PC-3 (cell line): ENCODE data around the gene POLR2B. TPM values are rescaled to one million over a fixed set of nuclear protein-coding genes. Genes with fewer than 3 reads are reported as not detected.

Experiments
- ATAC-seq: fragments of 200-7000 bp; cut with Tn5 transposase; 2 replicates; pipeline ENCODE4 v1.9.1; 2020; ENCODE audit warnings: mild to moderate bottlenecking, moderate library complexity
- BruUV-seq: library from RNA; stranded (reverse); fragments of 400-500 nt; replicated peaks from 2 replicates; lab custom pipeline; 2021; lab: Mats Ljungman, UMichigan
- CTCF ChIA-PET: fragments of 300-600 bp; sonication (Branson Sonifier 250); formaldehyde crosslinking; loops from one replicate; lab custom pipeline; 2022; ENCODE audit warnings: antibody characterized with exemption; lab: Charles Lee
- POLR2A ChIA-PET: fragments of 300-600 bp; sonication (Branson Sonifier 250); formaldehyde crosslinking; loops from one replicate; lab custom pipeline; 2022; ENCODE audit warnings: antibody characterized with exemption; ENCODE audit not compliant: unreplicated experiment; lab: Charles Lee
- DNase-seq: peaks from one replicate; pipeline ENCODE4 v3.0.0-alpha.2; 2015
- H2AFZ ChIP-seq: fragments of 300-600 bp; sonication (generic); 2 replicates; pipeline ENCODE4 v1.6.0; 2016; ENCODE audit warnings: antibody characterized with exemption, low read length
- H3F3A ChIP-seq: fragments of 300-600 bp; sonication (generic); one replicate; pipeline ENCODE4 v1.6.0; 2017; ENCODE audit warnings: antibody characterized with exemption, low read length, control low read depth, mild to moderate bottlenecking; ENCODE audit not compliant: unreplicated experiment
- H3K27ac ChIP-seq: fragments of 300-600 bp; sonication (generic); 2 replicates; pipeline ENCODE4 v1.5.1; 2016; ENCODE audit warnings: mild to moderate bottlenecking, low read length
- H3K27me3 ChIP-seq: fragments of 300-600 bp; sonication (generic); 2 replicates; pipeline ENCODE4 v1.6.1; 2016; ENCODE audit warnings: low read length, mixed read lengths
- H3K36me3 ChIP-seq: fragments of 300-600 bp; sonication (generic); 2 replicates; pipeline ENCODE4 v1.6.1; 2016; ENCODE audit warnings: low read depth, mixed run types, low read length, mixed read lengths
- H3K4me1 ChIP-seq: fragments of 300-600 bp; sonication (generic); 2 replicates; pipeline ENCODE4 v1.5.1; 2016; ENCODE audit warnings: low read length; ENCODE audit not compliant: insufficient read depth
- H3K4me2 ChIP-seq: fragments of 300-600 bp; sonication (generic); 2 replicates; pipeline ENCODE4 v1.6.0; 2016; ENCODE audit warnings: low read length
- H3K4me3 ChIP-seq: fragments of 300-600 bp; sonication (generic); 2 replicates; pipeline ENCODE4 v1.5.1; 2016; ENCODE audit warnings: mild to moderate bottlenecking, low read length, mixed read lengths
- H3K79me2 ChIP-seq: fragments of 300-600 bp; sonication (generic); 2 replicates; pipeline ENCODE4 v1.6.1; 2017; ENCODE audit warnings: low read length, mixed read lengths
- H3K9ac ChIP-seq: fragments of 300-600 bp; sonication (generic); 2 replicates; pipeline ENCODE4 v1.6.0; 2016; ENCODE audit warnings: mild to moderate bottlenecking, low read length
- H3K9me2 ChIP-seq: fragments of 300-600 bp; sonication (generic); replicated peaks from 2 replicates; pipeline ENCODE4 v1.6.1; 2016; ENCODE audit warnings: mixed run types, low read length, mixed read lengths
- H3K9me3 ChIP-seq: fragments of 300-600 bp; sonication (generic); 2 replicates; pipeline ENCODE4 v1.6.1; 2016; ENCODE audit warnings: low read length, mixed read lengths
- H4K20me1 ChIP-seq: fragments of 300-600 bp; sonication (generic); 2 replicates; pipeline ENCODE4 v1.6.1; 2016; ENCODE audit warnings: low read length, mixed read lengths
- EZH2 ChIP-seq: fragments of 300-600 bp; sonication (generic); IDR thresholded peaks from one replicate; pipeline ENCODE4 v1.6.1; 2017; ENCODE audit warnings: antibody characterized with exemption, mild to moderate bottlenecking, low read length; ENCODE audit not compliant: unreplicated experiment
- EZH2phosphoT487 ChIP-seq: fragments of 300-600 bp; sonication (generic); IDR thresholded peaks from 2 replicates; pipeline ENCODE4 v1.6.1; 2018; ENCODE audit warnings: mild to moderate bottlenecking, antibody characterized with exemption, low read length, borderline replicate concordance
- intact Hi-C: fragments of 100-400 bp; cut with micrococcal nuclease; formaldehyde crosslinking; loops from 2 replicates; pipeline ENCODE4 v1.9.0; 2023
- total RNA-seq: library from RNA; depleted of rRNA; stranded (reverse); fragments of >200 nt; gene quantifications from 2 replicates; pipeline ENCODE4 v1.2.3, GENCODE V29; 2014
- TF ChIP-seq, protein P1 (sequence below): fragments of 300-600 bp; sonication (generic); conservative IDR thresholded peaks from 2 replicates; pipeline ENCODE4 v1.5.1; 2017; ENCODE audit warnings: antibody characterized with exemption, low read depth, mild to moderate bottlenecking, low read length

POLR2B gene
- total RNA-seq, 1 experiment from 2014 or later, result 190 TPM

GRCh38 chr4:56959100-56959499 lies 19.6 kb upstream of the POLR2B start:
- DNase-seq (peak; percentile 19), ATAC-seq (peak; percentile 7)
- Histone ChIP-seq H3K27ac (no peak overlapping the region), H3K9me3 (no peaks in the 10 kb centered on the region), H4K20me1 (no peaks in the 10 kb centered on the region), H3K79me2 (no peaks in the 10 kb centered on the region), H3K36me3 (peaks cover 10% of the 10 kb centered on the region), H3K4me2 (no peak overlapping the region), H3K9ac (no peak overlapping the region), H3K4me3 (no peak overlapping the region), H3K4me1 (peaks cover 7% of the 10 kb centered on the region; the same call in 1 of the 2 replicates), H2AFZ (no peak overlapping the region), H3K9me2 (no peaks in the 10 kb centered on the region), H3F3A (peaks cover 8% of the 10 kb centered on the region), H3K27me3 (no peaks in the 10 kb centered on the region)
- ChIA-PET POLR2A (no interaction called here), CTCF (no interaction called here)
- no TSS peak for BruUV-seq
- TF ChIP-seq, protein P1, sequence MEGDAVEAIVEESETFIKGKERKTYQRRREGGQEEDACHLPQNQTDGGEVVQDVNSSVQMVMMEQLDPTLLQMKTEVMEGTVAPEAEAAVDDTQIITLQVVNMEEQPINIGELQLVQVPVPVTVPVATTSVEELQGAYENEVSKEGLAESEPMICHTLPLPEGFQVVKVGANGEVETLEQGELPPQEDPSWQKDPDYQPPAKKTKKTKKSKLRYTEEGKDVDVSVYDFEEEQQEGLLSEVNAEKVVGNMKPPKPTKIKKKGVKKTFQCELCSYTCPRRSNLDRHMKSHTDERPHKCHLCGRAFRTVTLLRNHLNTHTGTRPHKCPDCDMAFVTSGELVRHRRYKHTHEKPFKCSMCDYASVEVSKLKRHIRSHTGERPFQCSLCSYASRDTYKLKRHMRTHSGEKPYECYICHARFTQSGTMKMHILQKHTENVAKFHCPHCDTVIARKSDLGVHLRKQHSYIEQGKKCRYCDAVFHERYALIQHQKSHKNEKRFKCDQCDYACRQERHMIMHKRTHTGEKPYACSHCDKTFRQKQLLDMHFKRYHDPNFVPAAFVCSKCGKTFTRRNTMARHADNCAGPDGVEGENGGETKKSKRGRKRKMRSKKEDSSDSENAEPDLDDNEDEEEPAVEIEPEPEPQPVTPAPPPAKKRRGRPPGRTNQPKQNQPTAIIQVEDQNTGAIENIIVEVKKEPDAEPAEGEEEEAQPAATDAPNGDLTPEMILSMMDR, result no peak
- no peak for TF ChIP-seq EZH2phosphoT487
- no peak for TF ChIP-seq EZH2
- intact Hi-C loops, result no loop called here

GRCh38 chr4:56961107-56961500 lies 17.6 kb upstream of the POLR2B start:
- no peak for ATAC-seq
- ChIA-PET POLR2A (interaction anchor here (0.6 kb wide), 1 partner anchor 465 kb away, joined by 5 read pairs; no protein-coding TSS in a partner anchor), CTCF (interaction anchor here (0.6 kb wide), 1 partner anchor 112 kb away, joined by 6 read pairs; no protein-coding TSS in a partner anchor)

DNA sequence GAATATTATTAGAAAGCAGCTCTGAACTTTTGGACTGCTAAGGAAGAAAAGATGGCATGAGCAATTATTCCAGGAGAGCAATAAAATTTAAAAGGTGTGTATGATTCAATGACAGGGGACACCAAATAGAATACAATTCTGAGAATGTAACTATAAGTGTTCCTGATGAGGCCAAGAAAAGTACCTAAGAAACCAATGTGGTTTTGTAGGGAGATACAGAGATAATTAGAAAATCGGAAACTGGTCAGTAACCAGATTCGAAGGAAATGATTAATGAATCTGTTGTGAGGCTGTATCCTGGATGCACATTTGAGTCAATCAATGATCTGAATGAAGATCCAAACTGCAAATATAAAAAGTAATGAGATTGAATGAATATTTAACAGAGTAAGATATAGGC lies 7.3 kb upstream of the POLR2B start:
- Histone ChIP-seq H3K36me3 (peaks cover 64% of the 10 kb centered on the region), H3K79me2 (peaks cover 43% of the 10 kb centered on the region)

More at GRCh38 chr4:56961107-56961500, 17.6 kb upstream of the POLR2B start:
- Histone ChIP-seq H3K27ac (no peak overlapping the region), H3K36me3 (peaks cover 16% of the 10 kb centered on the region), H3K27me3 (no peaks in the 10 kb centered on the region), H3K4me3 (no peak overlapping the region), H3K9me2 (no peaks in the 10 kb centered on the region), H2AFZ (no peak overlapping the region), H3K4me1 (peaks cover 7% of the 10 kb centered on the region; the same call in 1 of the 2 replicates), H3K4me2 (no peak overlapping the region), H3K9ac (no peak overlapping the region), H4K20me1 (no peaks in the 10 kb centered on the region), H3K79me2 (no peaks in the 10 kb centered on the region), H3K9me3 (no peaks in the 10 kb centered on the region), H3F3A (peaks cover 8% of the 10 kb centered on the region)
- TSS peak; percentile 3 for BruUV-seq
- DNase-seq, result no peak
- intact Hi-C loops, result loop anchor here (2.0 kb wide), 1 partner anchor 16 kb away; the partner anchor contains the start of gene NOA1
- TF ChIP-seq, protein P1, result no peak
- TF ChIP-seq EZH2, result no peak
- no peak for TF ChIP-seq EZH2phosphoT487

More for the DNA sequence above, 7.3 kb upstream of the POLR2B start:
- Histone ChIP-seq H2AFZ (no peak overlapping the region), H3K4me3 (no peak overlapping the region), H3K9me3 (peaks cover 11% of the 10 kb centered on the region; the same call in 1 of the 2 replicates), H3K4me2 (no peak overlapping the region), H3K9me2 (no peaks in the 10 kb centered on the region), H3K4me1 (0 out of 2 replicates have a peak, but pooled peaks cover 4% of the 10 kb centered on the region), H3K27ac (no peak overlapping the region), H3K27me3 (no peaks in the 10 kb centered on the region), H3K9ac (no peak overlapping the region), H3F3A (no peaks in the 10 kb centered on the region), H4K20me1 (peaks cover 14% of the 10 kb centered on the region)
- ChIA-PET CTCF (no interaction called here), POLR2A (no interaction called here)
- BruUV-seq, result no TSS peak
- no peak for DNase-seq
- no peak for ATAC-seq
- TF ChIP-seq EZH2, result no peak
- TF ChIP-seq EZH2phosphoT487, result no peak
- TF ChIP-seq, protein P1, result no peak
- intact Hi-C loops, result no loop called here
